ENCODE measurements around the gene TPBG.

Gene TPBG

GRCh38 chr6:82362144-82362543 lies 1.5 kb upstream of the TPBG start:
- H3K27me3 ChIP-seq (ENCODE audit: control insufficient read depth, insufficient read depth, low read length) = peaks cover 9% of the 10 kb centered on the region
- no peaks in the 10 kb centered on the region for H3K9me3 ChIP-seq (replicated peaks; ENCODE audit: low read length)
- peaks cover 13% of the 10 kb centered on the region for H3K36me3 ChIP-seq (ENCODE audit: insufficient read depth, low read length)
- H3K4me1 ChIP-seq (ENCODE audit: control insufficient read depth, insufficient read depth, low read length) = peaks cover 20% of the 10 kb centered on the region
- no peak overlapping the region for H3K9ac ChIP-seq (ENCODE audit: low read depth, low read length)
- H3K4me2 ChIP-seq (ENCODE audit: low read length) = peak overlapping the region; percentile 85
- H3K4me3 ChIP-seq (ENCODE audit: low read length) = no peak overlapping the region

GRCh38 chr6:82362878-82363427 lies 664 bp upstream of the TPBG start:
- Histone ChIP-seq H3K4me2 (ENCODE audit: low read length) (peak overlapping the region; percentile 85), H3K36me3 (ENCODE audit: insufficient read depth, low read length) (peaks cover 13% of the 10 kb centered on the region), H3K4me3 (ENCODE audit: low read length) (peak overlapping the region; percentile 97), H3K27me3 (ENCODE audit: control insufficient read depth, insufficient read depth, low read length) (peaks cover 9% of the 10 kb centered on the region), H3K4me1 (ENCODE audit: control insufficient read depth, insufficient read depth, low read length) (peaks cover 20% of the 10 kb centered on the region), H3K9me3 (replicated peaks; ENCODE audit: low read length) (no peaks in the 10 kb centered on the region), H3K9ac (ENCODE audit: low read depth, low read length) (peak overlapping the region; percentile 84)

- Histone ChIP-seq H3K4me2 (ENCODE audit: low read length) (peak overlapping the region; percentile 85), H3K27me3 (ENCODE audit: control insufficient read depth, insufficient read depth, low read length) (peaks cover 9% of the 10 kb centered on the region), H3K9ac (ENCODE audit: low read depth, low read length) (peak overlapping the region; percentile 84), H3K36me3 (ENCODE audit: insufficient read depth, low read length) (peaks cover 13% of the 10 kb centered on the region), H3K4me3 (ENCODE audit: low read length) (peak overlapping the region; percentile 97), H3K9me3 (replicated peaks; ENCODE audit: low read length) (no peaks in the 10 kb centered on the region), H3K4me1 (ENCODE audit: control insufficient read depth, insufficient read depth, low read length) (peaks cover 20% of the 10 kb centered on the region)
These were observed 734 bp downstream of the TPBG start for GRCh38 chr6:82364087-82365015.

- Histone ChIP-seq H3K4me2 (ENCODE audit: low read length) (peak overlapping the region; percentile 85), H3K36me3 (ENCODE audit: insufficient read depth, low read length) (peaks cover 13% of the 10 kb centered on the region), H3K9me3 (replicated peaks; ENCODE audit: low read length) (no peaks in the 10 kb centered on the region), H3K27me3 (ENCODE audit: control insufficient read depth, insufficient read depth, low read length) (peaks cover 9% of the 10 kb centered on the region), H3K9ac (ENCODE audit: low read depth, low read length) (peak overlapping the region; percentile 84), H3K4me3 (ENCODE audit: low read length) (peak overlapping the region; percentile 97), H3K4me1 (ENCODE audit: control insufficient read depth, insufficient read depth, low read length) (peaks cover 20% of the 10 kb centered on the region)
These were observed 1.6 kb downstream of the TPBG start for GRCh38 chr6:82365016-82365795.

- Histone ChIP-seq H3K4me1 (ENCODE audit: control insufficient read depth, insufficient read depth, low read length) (peaks cover 29% of the 10 kb centered on the region), H3K36me3 (ENCODE audit: insufficient read depth, low read length) (peaks cover 13% of the 10 kb centered on the region), H3K9ac (ENCODE audit: low read depth, low read length) (no peak overlapping the region), H3K4me2 (ENCODE audit: low read length) (no peak overlapping the region), H3K27me3 (ENCODE audit: control insufficient read depth, insufficient read depth, low read length) (peaks cover 1% of the 10 kb centered on the region), H3K9me3 (replicated peaks; ENCODE audit: low read length) (no peaks in the 10 kb centered on the region), H3K4me3 (ENCODE audit: low read length) (no peak overlapping the region)
These were observed 4.1 kb downstream of the TPBG start for GRCh38 chr6:82367704-82368103.

- Histone ChIP-seq H3K27me3 (ENCODE audit: control insufficient read depth, insufficient read depth, low read length) (no peaks in the 10 kb centered on the region), H3K36me3 (ENCODE audit: insufficient read depth, low read length) (peaks cover 8% of the 10 kb centered on the region), H3K4me3 (ENCODE audit: low read length) (no peak overlapping the region), H3K9me3 (replicated peaks; ENCODE audit: low read length) (no peaks in the 10 kb centered on the region), H3K4me2 (ENCODE audit: low read length) (no peak overlapping the region), H3K9ac (ENCODE audit: low read depth, low read length) (no peak overlapping the region), H3K4me1 (ENCODE audit: control insufficient read depth, insufficient read depth, low read length) (peaks cover 21% of the 10 kb centered on the region)
These were observed 7.2 kb downstream of the TPBG start for GRCh38 chr6:82370788-82371187.

- H3K4me2 ChIP-seq (ENCODE audit: low read length) = peak overlapping the region; percentile 24
These were observed 8.4 kb downstream of the TPBG start for GRCh38 chr6:82371799-82372546.

GRCh38 chr6:82372656-82373055 lies 9.0 kb downstream of the TPBG start:
- peaks cover 14% of the 10 kb centered on the region for H3K4me1 ChIP-seq (ENCODE audit: control insufficient read depth, insufficient read depth, low read length)
- no peaks in the 10 kb centered on the region for H3K36me3 ChIP-seq (ENCODE audit: insufficient read depth, low read length)
- H3K9ac ChIP-seq (ENCODE audit: low read depth, low read length) = no peak overlapping the region
- no peaks in the 10 kb centered on the region for H3K9me3 ChIP-seq (replicated peaks; ENCODE audit: low read length)
- no peak overlapping the region for H3K4me3 ChIP-seq (ENCODE audit: low read length)
- H3K27me3 ChIP-seq (ENCODE audit: control insufficient read depth, insufficient read depth, low read length) = no peaks in the 10 kb centered on the region
- H3K4me2 ChIP-seq (ENCODE audit: low read length) = peak overlapping the region; percentile 17

More at GRCh38 chr6:82371799-82372546, 8.4 kb downstream of the TPBG start:
- H3K4me3 ChIP-seq (ENCODE audit: low read length) = no peak overlapping the region
- no peaks in the 10 kb centered on the region for H3K36me3 ChIP-seq (ENCODE audit: insufficient read depth, low read length)
- peaks cover 14% of the 10 kb centered on the region for H3K4me1 ChIP-seq (ENCODE audit: control insufficient read depth, insufficient read depth, low read length)
- no peaks in the 10 kb centered on the region for H3K9me3 ChIP-seq (replicated peaks; ENCODE audit: low read length)
- H3K9ac ChIP-seq (ENCODE audit: low read depth, low read length) = no peak overlapping the region
- no peaks in the 10 kb centered on the region for H3K27me3 ChIP-seq (ENCODE audit: control insufficient read depth, insufficient read depth, low read length)

- Histone ChIP-seq H3K9ac (ENCODE audit: low read depth, low read length) (no peak overlapping the region), H3K36me3 (ENCODE audit: insufficient read depth, low read length) (no peaks in the 10 kb centered on the region), H3K9me3 (replicated peaks; ENCODE audit: low read length) (no peaks in the 10 kb centered on the region), H3K4me3 (ENCODE audit: low read length) (no peak overlapping the region), H3K4me1 (ENCODE audit: control insufficient read depth, insufficient read depth, low read length) (peaks cover 14% of the 10 kb centered on the region), H3K27me3 (ENCODE audit: control insufficient read depth, insufficient read depth, low read length) (no peaks in the 10 kb centered on the region), H3K4me2 (ENCODE audit: low read length) (no peak overlapping the region)
These were observed 10.9 kb downstream of the TPBG start for GRCh38 chr6:82374516-82374915.

- no peak overlapping the region for H3K9ac ChIP-seq (ENCODE audit: low read depth, low read length)
- H3K27me3 ChIP-seq (ENCODE audit: control insufficient read depth, insufficient read depth, low read length) = no peaks in the 10 kb centered on the region
- no peak overlapping the region for H3K4me3 ChIP-seq (ENCODE audit: low read length)
- H3K4me1 ChIP-seq (ENCODE audit: control insufficient read depth, insufficient read depth, low read length) = peaks cover 13% of the 10 kb centered on the region
- no peaks in the 10 kb centered on the region for H3K9me3 ChIP-seq (replicated peaks; ENCODE audit: low read length)
- H3K4me2 ChIP-seq (ENCODE audit: low read length) = no peak overlapping the region
- no peaks in the 10 kb centered on the region for H3K36me3 ChIP-seq (ENCODE audit: insufficient read depth, low read length)
These were observed 13.0 kb downstream of the TPBG start for GRCh38 chr6:82376636-82377035.

All from skeletal muscle satellite cell (primary cell).